Ishikawa (cell line): ENCODE measurements around the gene HGD.

ENCODE experiments used
- CEBPB ChIP-seq: IDR thresholded peaks from 2 replicates; pipeline ENCODE4 v1.6.1; 2012
- CREB1 ChIP-seq: IDR thresholded peaks from 2 replicates; pipeline ENCODE4 v1.6.1; 2012; ENCODE audit warnings: low read depth
- EGR1 ChIP-seq: IDR thresholded peaks from 2 replicates; pipeline ENCODE4 v1.6.1; 2012
- EP300 ChIP-seq: IDR thresholded peaks from 2 replicates; pipeline ENCODE4 v1.6.1; 2012; ENCODE audit warnings: borderline replicate concordance
- FOXM1 ChIP-seq: IDR thresholded peaks from 2 replicates; pipeline ENCODE4 v1.6.1; 2012; ENCODE audit warnings: low read depth, borderline replicate concordance
- NFIC ChIP-seq: IDR thresholded peaks from 2 replicates; pipeline ENCODE4 v1.6.1; 2012
- RAD21 ChIP-seq: IDR thresholded peaks from 2 replicates; pipeline ENCODE4 v1.6.1; 2012; ENCODE audit warnings: low read depth
- TAF1 ChIP-seq: IDR thresholded peaks from 2 replicates; pipeline ENCODE4 v1.6.1; 2012; ENCODE audit warnings: low read depth, mild to moderate bottlenecking
- TCF12 ChIP-seq: IDR thresholded peaks from 2 replicates; pipeline ENCODE4 v1.6.1; 2012; ENCODE audit warnings: low read depth
- TEAD4 ChIP-seq: IDR thresholded peaks from 2 replicates; pipeline ENCODE4 v1.6.1; 2012
- YY1 ChIP-seq: IDR thresholded peaks from 2 replicates; pipeline ENCODE4 v1.6.1; 2012; ENCODE audit warnings: low read depth
- ZBTB7A ChIP-seq: IDR thresholded peaks from 2 replicates; pipeline ENCODE4 v1.6.1; 2012; ENCODE audit warnings: low read depth
- TF ChIP-seq, protein P1 (sequence below): IDR thresholded peaks from 2 replicates; pipeline ENCODE4 v1.6.1; 2012; ENCODE audit warnings: low read depth, mild to moderate bottlenecking
- TF ChIP-seq, protein P2 (sequence below): IDR thresholded peaks from 2 replicates; pipeline ENCODE4 v1.6.1; 2012
- TF ChIP-seq, protein P3 (sequence below): IDR thresholded peaks from 2 replicates; pipeline ENCODE4 v1.6.1; 2012

Gene HGD

DNA sequence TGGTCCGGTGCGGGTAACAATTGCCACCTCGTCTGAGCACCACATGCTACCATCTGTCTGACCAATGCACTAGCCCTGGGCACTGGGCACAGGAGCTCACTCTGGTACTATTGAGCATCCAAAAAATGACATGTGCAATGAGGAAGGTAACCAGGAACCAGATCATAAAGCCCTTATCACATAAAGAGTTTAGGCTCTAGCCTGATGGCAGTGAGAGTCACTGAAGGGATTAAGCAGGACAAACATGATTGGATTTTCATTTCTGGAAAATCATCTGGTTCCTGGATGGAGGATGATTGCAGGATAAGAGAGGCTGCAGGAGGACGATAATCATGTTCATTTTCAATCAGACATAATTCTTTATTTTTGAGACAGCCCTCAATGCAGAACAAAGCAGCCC lies 73.5 kb downstream of the HGD start:
- TF ChIP-seq, protein P1, sequence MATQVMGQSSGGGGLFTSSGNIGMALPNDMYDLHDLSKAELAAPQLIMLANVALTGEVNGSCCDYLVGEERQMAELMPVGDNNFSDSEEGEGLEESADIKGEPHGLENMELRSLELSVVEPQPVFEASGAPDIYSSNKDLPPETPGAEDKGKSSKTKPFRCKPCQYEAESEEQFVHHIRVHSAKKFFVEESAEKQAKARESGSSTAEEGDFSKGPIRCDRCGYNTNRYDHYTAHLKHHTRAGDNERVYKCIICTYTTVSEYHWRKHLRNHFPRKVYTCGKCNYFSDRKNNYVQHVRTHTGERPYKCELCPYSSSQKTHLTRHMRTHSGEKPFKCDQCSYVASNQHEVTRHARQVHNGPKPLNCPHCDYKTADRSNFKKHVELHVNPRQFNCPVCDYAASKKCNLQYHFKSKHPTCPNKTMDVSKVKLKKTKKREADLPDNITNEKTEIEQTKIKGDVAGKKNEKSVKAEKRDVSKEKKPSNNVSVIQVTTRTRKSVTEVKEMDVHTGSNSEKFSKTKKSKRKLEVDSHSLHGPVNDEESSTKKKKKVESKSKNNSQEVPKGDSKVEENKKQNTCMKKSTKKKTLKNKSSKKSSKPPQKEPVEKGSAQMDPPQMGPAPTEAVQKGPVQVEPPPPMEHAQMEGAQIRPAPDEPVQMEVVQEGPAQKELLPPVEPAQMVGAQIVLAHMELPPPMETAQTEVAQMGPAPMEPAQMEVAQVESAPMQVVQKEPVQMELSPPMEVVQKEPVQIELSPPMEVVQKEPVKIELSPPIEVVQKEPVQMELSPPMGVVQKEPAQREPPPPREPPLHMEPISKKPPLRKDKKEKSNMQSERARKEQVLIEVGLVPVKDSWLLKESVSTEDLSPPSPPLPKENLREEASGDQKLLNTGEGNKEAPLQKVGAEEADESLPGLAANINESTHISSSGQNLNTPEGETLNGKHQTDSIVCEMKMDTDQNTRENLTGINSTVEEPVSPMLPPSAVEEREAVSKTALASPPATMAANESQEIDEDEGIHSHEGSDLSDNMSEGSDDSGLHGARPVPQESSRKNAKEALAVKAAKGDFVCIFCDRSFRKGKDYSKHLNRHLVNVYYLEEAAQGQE: no peak
- TF ChIP-seq NFIC (no peak), ZBTB7A (no peak), EP300 (no peak), TAF1 (no peak), CEBPB (no peak)
- TF ChIP-seq, protein P2, sequence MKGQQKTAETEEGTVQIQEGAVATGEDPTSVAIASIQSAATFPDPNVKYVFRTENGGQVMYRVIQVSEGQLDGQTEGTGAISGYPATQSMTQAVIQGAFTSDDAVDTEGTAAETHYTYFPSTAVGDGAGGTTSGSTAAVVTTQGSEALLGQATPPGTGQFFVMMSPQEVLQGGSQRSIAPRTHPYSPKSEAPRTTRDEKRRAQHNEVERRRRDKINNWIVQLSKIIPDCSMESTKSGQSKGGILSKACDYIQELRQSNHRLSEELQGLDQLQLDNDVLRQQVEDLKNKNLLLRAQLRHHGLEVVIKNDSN: no peak
- TF ChIP-seq, protein P3, sequence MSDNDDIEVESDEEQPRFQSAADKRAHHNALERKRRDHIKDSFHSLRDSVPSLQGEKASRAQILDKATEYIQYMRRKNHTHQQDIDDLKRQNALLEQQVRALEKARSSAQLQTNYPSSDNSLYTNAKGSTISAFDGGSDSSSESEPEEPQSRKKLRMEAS: no peak

DNA sequence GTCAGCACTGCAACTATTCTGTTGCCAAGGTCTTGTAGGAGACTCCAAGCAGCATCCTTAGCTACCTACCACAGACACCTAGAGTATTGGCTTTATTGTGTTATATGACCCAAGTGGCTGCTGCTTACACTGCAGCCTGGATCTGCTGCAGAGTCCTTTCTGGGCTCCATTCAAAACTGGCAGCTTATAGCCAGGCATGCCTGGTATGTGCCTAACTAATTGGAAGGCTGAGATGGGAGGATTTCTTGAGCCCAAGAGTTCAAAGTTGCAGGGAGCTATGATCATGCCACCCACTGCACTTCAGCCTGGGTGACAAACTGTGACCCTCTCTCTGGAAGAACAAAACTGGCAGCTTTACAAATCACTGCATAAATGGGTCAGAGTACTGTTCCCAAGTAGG lies 77.3 kb downstream of the HGD start:
- TF ChIP-seq ZBTB7A: no peak
- no peak for TF ChIP-seq EGR1
- no peak for TF ChIP-seq TCF12
- TF ChIP-seq YY1: no peak
- TF ChIP-seq FOXM1: no peak

DNA sequence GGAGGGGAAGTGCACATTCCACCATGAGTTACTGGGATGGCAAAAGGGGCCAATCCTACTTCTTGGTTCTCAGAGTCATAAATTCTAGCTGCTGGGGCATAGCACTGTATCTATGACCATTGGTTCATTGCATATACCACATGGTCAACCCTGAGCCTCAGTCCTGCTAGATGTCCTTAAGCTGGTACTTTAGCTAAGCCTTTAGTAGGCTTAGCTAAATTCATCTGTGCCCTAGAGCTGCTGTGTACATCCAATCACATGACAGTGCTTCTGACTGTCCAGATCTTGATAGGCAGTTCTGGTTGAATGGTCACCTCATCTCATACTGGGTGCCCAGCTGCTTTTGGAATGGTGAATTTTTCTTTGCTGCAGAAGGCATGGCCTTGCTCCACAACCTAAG lies 77.7 kb downstream of the HGD start:
- TF ChIP-seq, protein P2: no peak
- TF ChIP-seq, protein P3: no peak
- no peak for TF ChIP-seq YY1
- TF ChIP-seq TCF12: no peak
- TF ChIP-seq EP300: no peak
- TF ChIP-seq TAF1: no peak
- no peak for TF ChIP-seq CREB1
- TF ChIP-seq TEAD4: no peak
- TF ChIP-seq, protein P1: no peak
- no peak for TF ChIP-seq RAD21
- no peak for TF ChIP-seq CEBPB
- no peak for TF ChIP-seq FOXM1
- TF ChIP-seq EGR1: no peak
- TF ChIP-seq ZBTB7A: no peak

DNA sequence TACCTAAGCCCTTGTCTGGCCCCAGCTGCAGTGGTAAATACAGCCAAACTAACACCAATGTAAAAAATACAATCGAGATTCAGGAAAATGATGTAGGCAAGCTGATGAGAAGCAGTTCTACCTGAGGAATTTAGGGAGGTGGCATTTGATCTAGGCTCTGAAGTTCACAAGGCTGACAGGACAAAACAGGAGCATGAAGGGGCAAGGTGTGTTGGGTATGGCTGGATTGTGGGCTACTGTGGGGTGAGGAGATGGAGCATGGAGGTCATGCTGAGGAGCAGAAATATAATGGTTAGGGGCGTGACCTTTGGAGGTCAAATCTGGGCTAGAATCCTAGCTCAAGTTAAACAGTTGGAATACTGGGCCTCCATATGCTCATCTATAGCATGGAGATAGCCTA lies 79.4 kb downstream of the HGD start:
- TF ChIP-seq TAF1 (no peak), CREB1 (no peak), EP300 (no peak), ZBTB7A (no peak)

DNA sequence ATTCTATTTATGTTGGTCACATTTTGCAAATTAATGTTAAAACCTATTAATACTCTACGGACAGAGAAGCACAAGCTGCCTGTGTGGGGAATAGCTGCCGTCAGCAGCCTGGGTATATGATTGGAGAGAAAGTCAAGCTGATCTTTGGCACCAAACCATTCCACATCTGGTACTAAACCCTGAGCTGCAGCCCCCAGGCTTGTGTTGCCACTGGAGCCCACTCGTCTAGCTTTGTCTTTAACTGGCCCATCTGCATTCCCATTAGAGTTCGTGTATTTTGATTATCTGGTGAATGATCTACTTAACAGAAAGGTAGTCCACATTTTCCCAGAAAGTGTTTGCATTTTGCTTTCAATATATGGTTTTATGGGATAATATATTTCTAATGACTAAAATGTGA lies 80.5 kb downstream of the HGD start:
- TF ChIP-seq, protein P3: no peak
- TF ChIP-seq CEBPB: no peak
- TF ChIP-seq TEAD4: no peak
- no peak for TF ChIP-seq YY1
- TF ChIP-seq, protein P1: no peak
- no peak for TF ChIP-seq FOXM1
- TF ChIP-seq, protein P2: no peak
- TF ChIP-seq EP300: no peak
- no peak for TF ChIP-seq EGR1
- TF ChIP-seq TAF1: no peak
- no peak for TF ChIP-seq RAD21
- no peak for TF ChIP-seq CREB1
- no peak for TF ChIP-seq TCF12
